SU-DHL-6 (cell line): Measurements from ENCODE around the gene PKNOX2.

Experiments
- H2AFZ ChIP-seq: fragments of 200-600 bp; sonication (generic); 2 replicates; pipeline ENCODE4 v1.6.1; 2014; ENCODE audit warnings: low read depth, mild to moderate bottlenecking, moderate library complexity, mixed read lengths, antibody characterized with exemption, low read length; ENCODE audit not compliant: severe bottlenecking
- H3F3A ChIP-seq: fragments of 200-600 bp; shearing (Covaris generic); 2 replicates; pipeline ENCODE4 v1.6.0; 2016; ENCODE audit warnings: antibody characterized with exemption, mild to moderate bottlenecking; ENCODE audit not compliant: insufficient read depth
- H3K27ac ChIP-seq: fragments of 200-600 bp; sonication (generic); 2 replicates; pipeline ENCODE4 v1.5.1; 2016; ENCODE audit warnings: low read depth, mild to moderate bottlenecking, low read length, moderate library complexity, mixed read lengths
- H3K27me3 ChIP-seq: fragments of 200-600 bp; sonication (generic), shearing (Covaris generic); 2 replicates; pipeline ENCODE4 v1.6.0; 2014; ENCODE audit warnings: mild to moderate bottlenecking, low read length
- H3K36me3 ChIP-seq: fragments of 200-600 bp; sonication (generic); 2 replicates; pipeline ENCODE4 v1.6.1; 2014; ENCODE audit warnings: mild to moderate bottlenecking, low read length, mixed read lengths
- H3K4me2 ChIP-seq: fragments of 300-600, 200-600 bp; shearing (Covaris generic), sonication (generic); 2 replicates; pipeline ENCODE4 v1.6.0; 2014; ENCODE audit warnings: low read length, low read depth, mild to moderate bottlenecking; ENCODE audit not compliant: poor library complexity, severe bottlenecking
- H3K4me3 ChIP-seq: fragments of 200-600 bp; sonication (generic); 2 replicates; pipeline ENCODE4 v1.5.1; 2014; ENCODE audit warnings: antibody characterized with exemption, low read length, mild to moderate bottlenecking, mixed read lengths; ENCODE audit not compliant: insufficient read depth, poor library complexity, severe bottlenecking
- H3K79me2 ChIP-seq: fragments of 200-600 bp; sonication (generic); 2 replicates; pipeline ENCODE4 v1.6.1; 2014; ENCODE audit warnings: mild to moderate bottlenecking, low read length, moderate library complexity; ENCODE audit not compliant: insufficient read depth
- H3K9ac ChIP-seq: fragments of 200-600 bp; sonication (generic); 2 replicates; pipeline ENCODE4 v1.7.0; 2014; ENCODE audit warnings: mild to moderate bottlenecking, low read length
- H3K9me2 ChIP-seq: fragments of 200-600 bp; sonication (generic); replicated peaks from 2 replicates; pipeline ENCODE4 v1.6.1; 2014; ENCODE audit warnings: low read length; ENCODE audit not compliant: insufficient read depth
- H3K9me3 ChIP-seq: fragments of 200-600 bp; sonication (generic); 2 replicates; pipeline ENCODE4 v1.6.1; 2014; ENCODE audit warnings: low read length, mixed read lengths; ENCODE audit not compliant: insufficient read depth
- H4K20me1 ChIP-seq: fragments of 200-600 bp; sonication (generic); 2 replicates; pipeline ENCODE4 v1.6.1; 2014; ENCODE audit warnings: low read depth, mild to moderate bottlenecking, antibody characterized with exemption, low read length, moderate library complexity, mixed read lengths
- EZH2phosphoT487 ChIP-seq: fragments of 200-600 bp; sonication (generic), shearing (Covaris generic); conservative IDR thresholded peaks from 2 replicates; pipeline ENCODE4 v1.6.1; 2018; ENCODE audit warnings: mild to moderate bottlenecking, antibody characterized with exemption, low read length, moderate library complexity, mixed read lengths
- TF ChIP-seq, protein P1 (sequence below): fragments of 200-600 bp; sonication (generic); IDR thresholded peaks from one replicate; pipeline ENCODE4 v1.5.1; 2017; ENCODE audit warnings: antibody characterized with exemption, mild to moderate bottlenecking, low read length, moderate library complexity; ENCODE audit not compliant: insufficient read depth, poor library complexity, severe bottlenecking

Gene PKNOX2

GRCh38 chr11:125123947-125124617 is 40.5 kb upstream of the PKNOX2 start:
- no peak overlapping the region for H3K9ac ChIP-seq

GRCh38 chr11:125124618-125124992 is 39.9 kb upstream of the PKNOX2 start:
- Histone ChIP-seq H3F3A (no peaks in the 10 kb centered on the region), H2AFZ (peak overlapping the region; percentile 61), H3K4me2 (peak overlapping the region; percentile 29), H4K20me1 (no peaks in the 10 kb centered on the region), H3K27me3 (no peaks in the 10 kb centered on the region), H3K36me3 (no peaks in the 10 kb centered on the region), H3K9ac (no peak overlapping the region), H3K9me2 (no peaks in the 10 kb centered on the region), H3K79me2 (no peaks in the 10 kb centered on the region), H3K27ac (no peak overlapping the region), H3K9me3 (no peaks in the 10 kb centered on the region), H3K4me3 (no peak overlapping the region)
- no peak for TF ChIP-seq EZH2phosphoT487
- TF ChIP-seq, protein P1, sequence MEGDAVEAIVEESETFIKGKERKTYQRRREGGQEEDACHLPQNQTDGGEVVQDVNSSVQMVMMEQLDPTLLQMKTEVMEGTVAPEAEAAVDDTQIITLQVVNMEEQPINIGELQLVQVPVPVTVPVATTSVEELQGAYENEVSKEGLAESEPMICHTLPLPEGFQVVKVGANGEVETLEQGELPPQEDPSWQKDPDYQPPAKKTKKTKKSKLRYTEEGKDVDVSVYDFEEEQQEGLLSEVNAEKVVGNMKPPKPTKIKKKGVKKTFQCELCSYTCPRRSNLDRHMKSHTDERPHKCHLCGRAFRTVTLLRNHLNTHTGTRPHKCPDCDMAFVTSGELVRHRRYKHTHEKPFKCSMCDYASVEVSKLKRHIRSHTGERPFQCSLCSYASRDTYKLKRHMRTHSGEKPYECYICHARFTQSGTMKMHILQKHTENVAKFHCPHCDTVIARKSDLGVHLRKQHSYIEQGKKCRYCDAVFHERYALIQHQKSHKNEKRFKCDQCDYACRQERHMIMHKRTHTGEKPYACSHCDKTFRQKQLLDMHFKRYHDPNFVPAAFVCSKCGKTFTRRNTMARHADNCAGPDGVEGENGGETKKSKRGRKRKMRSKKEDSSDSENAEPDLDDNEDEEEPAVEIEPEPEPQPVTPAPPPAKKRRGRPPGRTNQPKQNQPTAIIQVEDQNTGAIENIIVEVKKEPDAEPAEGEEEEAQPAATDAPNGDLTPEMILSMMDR, result no peak

More at GRCh38 chr11:125123947-125124617, 40.5 kb upstream of the PKNOX2 start:
- peak overlapping the region; percentile 29 for H3K4me2 ChIP-seq
- no peaks in the 10 kb centered on the region for H3K9me3 ChIP-seq
- no peaks in the 10 kb centered on the region for H3F3A ChIP-seq
- no peaks in the 10 kb centered on the region for H4K20me1 ChIP-seq
- H3K27ac ChIP-seq, result no peak overlapping the region
- TF ChIP-seq, protein P1, result peak; percentile 65
- TF ChIP-seq EZH2phosphoT487, result no peak
- no peak overlapping the region for H3K4me3 ChIP-seq
- no peaks in the 10 kb centered on the region for H3K27me3 ChIP-seq
- H2AFZ ChIP-seq, result peak overlapping the region; percentile 61
- H3K36me3 ChIP-seq, result no peaks in the 10 kb centered on the region
- no peaks in the 10 kb centered on the region for H3K9me2 ChIP-seq
- no peaks in the 10 kb centered on the region for H3K79me2 ChIP-seq

- Histone ChIP-seq H3K79me2 (no peaks in the 10 kb centered on the region), H4K20me1 (no peaks in the 10 kb centered on the region), H3F3A (no peaks in the 10 kb centered on the region), H3K27me3 (no peaks in the 10 kb centered on the region), H3K4me3 (no peak overlapping the region), H3K4me2 (no peak overlapping the region), H2AFZ (no peak overlapping the region), H3K9me3 (no peaks in the 10 kb centered on the region), H3K27ac (no peak overlapping the region), H3K9ac (no peak overlapping the region), H3K9me2 (no peaks in the 10 kb centered on the region), H3K36me3 (no peaks in the 10 kb centered on the region)
- no peak for TF ChIP-seq EZH2phosphoT487
- TF ChIP-seq, protein P1, result no peak
Observed at GRCh38 chr11:125128450-125128849, 36.1 kb upstream of the PKNOX2 start.
